OCI-LY3 (cell line): Measurements from ENCODE around the gene DDX1.

Source experiments
- H2AFZ ChIP-seq: fragments of 200-600, 300-600 bp; shearing (Covaris generic); 2 replicates; pipeline ENCODE4 v1.6.0; 2014; ENCODE audit warnings: antibody characterized with exemption, low read depth, low read length
- H3K27ac ChIP-seq: fragments of 200-600, 300-600 bp; sonication (generic); 2 replicates; pipeline ENCODE4 v1.5.1; 2014; ENCODE audit warnings: mild to moderate bottlenecking, low read length, moderate library complexity, mixed read lengths
- H3K27me3 ChIP-seq: fragments of 200-600, 300-600 bp; sonication (generic); 2 replicates; pipeline ENCODE4 v1.6.1; 2014; ENCODE audit warnings: low read depth, low read length, mixed read lengths
- H3K36me3 ChIP-seq: fragments of 200-600, 300-600 bp; sonication (generic); replicated peaks from 2 replicates; pipeline ENCODE3; 2014; ENCODE audit warnings: low read depth, low read length, mixed read lengths
- H3K4me1 ChIP-seq: fragments of 300-600, 200-600 bp; sonication (generic); 2 replicates; pipeline ENCODE4 v1.6.1; 2014; ENCODE audit warnings: low read length, mixed read lengths
- H3K4me2 ChIP-seq: fragments of 200-600, 300-600 bp; sonication (generic); 2 replicates; pipeline ENCODE4 v1.6.1; 2014; ENCODE audit warnings: low read length, mixed read lengths
- H3K4me3 ChIP-seq: fragments of 300-600, 200-600 bp; sonication (generic); 2 replicates; pipeline ENCODE4 v1.5.1; 2014; ENCODE audit warnings: antibody characterized with exemption, mild to moderate bottlenecking, low read length, moderate library complexity
- H3K79me2 ChIP-seq: fragments of 300-600, 200-600 bp; shearing (Covaris generic); 2 replicates; pipeline ENCODE4 v1.6.1; 2014; ENCODE audit warnings: mild to moderate bottlenecking, low read length, mixed read lengths
- H3K9ac ChIP-seq: fragments of 300-600, 200-600 bp; shearing (Covaris generic); 2 replicates; pipeline ENCODE4 v1.6.0; 2014; ENCODE audit warnings: mild to moderate bottlenecking, low read length, moderate library complexity
- H3K9me3 ChIP-seq: fragments of 200-600, 300-600 bp; shearing (Covaris generic); 2 replicates; pipeline ENCODE4 v1.6.1; 2014; ENCODE audit warnings: low read length, mixed read lengths; ENCODE audit not compliant: insufficient read depth
- H4K20me1 ChIP-seq: fragments of 200-600, 300-600 bp; sonication (generic); 2 replicates; pipeline ENCODE4 v1.6.1; 2016; ENCODE audit warnings: low read length, mixed read lengths; ENCODE audit not compliant: insufficient read depth
- EZH2phosphoT487 ChIP-seq: fragments of 200-600 bp; shearing (Covaris generic); IDR thresholded peaks from 2 replicates; pipeline ENCODE4 v1.6.1; 2018; ENCODE audit warnings: antibody characterized with exemption, mixed run types, low read depth
- TF ChIP-seq, protein P1 (sequence below): fragments of 200-600, 300-600 bp; sonication (generic); IDR thresholded peaks from 2 replicates; pipeline ENCODE4 v1.5.1; 2014; ENCODE audit warnings: antibody characterized with exemption, low read length, low read depth

The DDX1 gene

DNA sequence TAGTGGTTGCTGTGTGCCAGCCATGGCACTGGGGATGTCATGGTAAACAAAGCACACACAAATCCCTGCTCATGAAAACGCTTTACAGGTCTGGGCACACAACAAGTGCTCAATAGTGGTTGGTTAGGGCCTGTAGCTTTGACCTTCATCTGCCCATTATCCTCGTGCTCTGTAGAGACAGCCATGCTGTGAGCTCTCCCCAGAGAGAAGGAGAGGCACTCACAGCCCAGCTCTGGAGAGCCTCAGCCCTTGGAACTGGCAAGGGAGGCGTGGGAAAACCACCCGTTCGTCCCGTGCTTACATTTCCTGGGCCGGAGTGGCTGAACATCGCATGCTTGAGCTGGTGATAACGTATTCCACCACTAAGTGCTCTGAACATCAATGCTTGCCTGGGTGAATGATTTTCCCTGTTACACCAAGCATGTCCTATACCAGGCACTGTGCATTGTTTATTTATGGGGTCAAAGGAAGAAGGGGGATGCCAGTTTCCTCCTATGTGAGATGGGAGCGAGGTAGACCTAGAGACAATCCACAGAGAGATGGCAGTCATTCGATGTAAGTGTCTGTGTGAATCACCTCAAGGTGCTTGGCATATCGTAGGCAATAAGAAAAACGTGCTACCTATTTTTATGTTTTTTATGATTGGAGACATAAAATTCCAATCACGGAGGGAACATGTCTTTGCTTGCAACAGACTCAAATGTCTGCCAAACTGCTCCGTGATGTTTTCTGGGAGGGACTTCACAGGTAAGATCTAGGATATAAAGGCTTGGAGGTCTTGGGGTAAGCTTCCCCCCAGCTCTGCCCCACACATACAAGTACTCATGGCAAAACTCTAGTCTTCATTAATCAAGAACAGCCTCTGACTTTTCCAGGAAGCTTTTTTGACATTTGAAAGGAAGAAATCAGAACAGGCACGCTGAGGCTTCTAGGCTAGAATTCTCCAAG is 75.5 kb downstream of the DDX1 start:
- no peaks in the 10 kb centered on the region for H4K20me1 ChIP-seq
- H3K4me2 ChIP-seq, result no peak overlapping the region
- peaks cover 32% of the 10 kb centered on the region for H3K27me3 ChIP-seq
- no peaks in the 10 kb centered on the region for H3K79me2 ChIP-seq
- H3K9ac ChIP-seq, result no peak overlapping the region
- H3K27ac ChIP-seq, result no peak overlapping the region
- H3K9me3 ChIP-seq, result no peaks in the 10 kb centered on the region
- H3K4me3 ChIP-seq, result no peak overlapping the region
- no peaks in the 10 kb centered on the region for H3K4me1 ChIP-seq
- TF ChIP-seq, protein P1, sequence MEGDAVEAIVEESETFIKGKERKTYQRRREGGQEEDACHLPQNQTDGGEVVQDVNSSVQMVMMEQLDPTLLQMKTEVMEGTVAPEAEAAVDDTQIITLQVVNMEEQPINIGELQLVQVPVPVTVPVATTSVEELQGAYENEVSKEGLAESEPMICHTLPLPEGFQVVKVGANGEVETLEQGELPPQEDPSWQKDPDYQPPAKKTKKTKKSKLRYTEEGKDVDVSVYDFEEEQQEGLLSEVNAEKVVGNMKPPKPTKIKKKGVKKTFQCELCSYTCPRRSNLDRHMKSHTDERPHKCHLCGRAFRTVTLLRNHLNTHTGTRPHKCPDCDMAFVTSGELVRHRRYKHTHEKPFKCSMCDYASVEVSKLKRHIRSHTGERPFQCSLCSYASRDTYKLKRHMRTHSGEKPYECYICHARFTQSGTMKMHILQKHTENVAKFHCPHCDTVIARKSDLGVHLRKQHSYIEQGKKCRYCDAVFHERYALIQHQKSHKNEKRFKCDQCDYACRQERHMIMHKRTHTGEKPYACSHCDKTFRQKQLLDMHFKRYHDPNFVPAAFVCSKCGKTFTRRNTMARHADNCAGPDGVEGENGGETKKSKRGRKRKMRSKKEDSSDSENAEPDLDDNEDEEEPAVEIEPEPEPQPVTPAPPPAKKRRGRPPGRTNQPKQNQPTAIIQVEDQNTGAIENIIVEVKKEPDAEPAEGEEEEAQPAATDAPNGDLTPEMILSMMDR, result no peak
- no peak for TF ChIP-seq EZH2phosphoT487
- H3K36me3 ChIP-seq, result no peaks in the 10 kb centered on the region
- no peak overlapping the region for H2AFZ ChIP-seq

DNA sequence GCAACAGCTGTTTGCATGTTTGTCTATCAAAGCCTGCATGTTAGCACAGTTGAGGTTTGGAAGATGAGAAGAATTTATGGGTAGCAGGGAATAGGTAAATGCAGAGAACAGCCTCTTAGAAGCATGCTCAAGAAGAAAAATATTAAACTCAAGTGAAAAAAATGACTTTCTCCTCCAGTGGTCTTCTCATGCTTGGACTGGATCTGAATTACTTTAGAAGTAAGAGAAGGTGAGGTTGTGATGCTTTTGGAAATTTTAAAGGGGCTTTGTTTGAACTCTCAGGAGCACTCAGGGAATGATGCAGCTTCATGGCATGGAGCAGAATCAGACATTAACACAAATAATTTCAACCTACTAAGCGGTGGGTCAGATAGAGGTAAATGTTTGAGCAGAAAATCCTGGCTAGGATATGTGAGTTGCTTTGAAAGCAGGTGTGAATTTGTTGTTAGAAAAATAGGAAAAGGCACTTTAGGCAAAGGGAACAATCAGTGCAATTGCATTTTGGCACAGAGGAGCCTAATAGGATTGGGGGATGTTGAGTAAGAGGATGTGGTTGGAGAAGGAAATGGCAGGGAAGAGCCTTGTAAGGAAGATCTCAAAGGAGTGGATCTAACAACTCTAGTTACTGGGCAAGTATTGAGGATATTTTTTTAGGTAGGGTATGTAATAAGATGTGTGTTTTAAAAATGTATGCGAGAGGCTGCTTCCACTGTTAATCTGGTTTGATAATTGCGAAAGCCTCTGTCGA is 76.3 kb downstream of the DDX1 start:
- Histone ChIP-seq H3K9me3 (no peaks in the 10 kb centered on the region), H3K27ac (no peak overlapping the region), H3K4me3 (no peak overlapping the region), H3K9ac (no peak overlapping the region), H3K36me3 (no peaks in the 10 kb centered on the region), H3K4me1 (no peaks in the 10 kb centered on the region), H3K79me2 (no peaks in the 10 kb centered on the region), H2AFZ (no peak overlapping the region), H3K27me3 (peaks cover 33% of the 10 kb centered on the region), H3K4me2 (no peak overlapping the region), H4K20me1 (no peaks in the 10 kb centered on the region)
- no peak for TF ChIP-seq EZH2phosphoT487
- TF ChIP-seq, protein P1, result no peak

- H3K4me2 ChIP-seq, result no peak overlapping the region
- H3K27ac ChIP-seq, result no peak overlapping the region
These were observed 77.1 kb downstream of the DDX1 start for GRCh38 chr2:15668611-15669305.

More at GRCh38 chr2:15668611-15669305, 77.1 kb downstream of the DDX1 start:
- Histone ChIP-seq H3K27me3 (peaks cover 33% of the 10 kb centered on the region), H3K4me1 (no peaks in the 10 kb centered on the region), H3K4me3 (no peak overlapping the region), H3K79me2 (no peaks in the 10 kb centered on the region), H3K36me3 (no peaks in the 10 kb centered on the region), H3K9ac (no peak overlapping the region), H3K9me3 (no peaks in the 10 kb centered on the region), H4K20me1 (no peaks in the 10 kb centered on the region), H2AFZ (no peak overlapping the region)
- no peak for TF ChIP-seq EZH2phosphoT487
- TF ChIP-seq, protein P1, result no peak
